GM21423 (cell line): ENCODE data around the gene ITPRIPL1.

Source experiments
- ATAC-seq: cut with Tn5 transposase; IDR thresholded peaks from one replicate; pipeline ENCODE4 v1.9.1; 2021; ENCODE audit warnings: mild to moderate bottlenecking, moderate library complexity; ENCODE audit not compliant: unreplicated experiment

ITPRIPL1 gene

GRCh38 chr2:96353606-96354101 lies 28.5 kb downstream of the ITPRIPL1 start:
- ATAC-seq, result no peak

GRCh38 chr2:96354492-96354891 lies 29.4 kb downstream of the ITPRIPL1 start:
- ATAC-seq, result no peak

- ATAC-seq, result no peak
Measured at GRCh38 chr2:96356889-96357288, 31.8 kb downstream of the ITPRIPL1 start.

- ATAC-seq, result no peak
Measured at GRCh38 chr2:96359310-96359709, 34.2 kb downstream of the ITPRIPL1 start.

- ATAC-seq, result no peak
Measured at GRCh38 chr2:96359866-96360265, 34.7 kb downstream of the ITPRIPL1 start.

- ATAC-seq, result no peak
Measured at GRCh38 chr2:96361751-96362150, 36.6 kb downstream of the ITPRIPL1 start.

- no peak for ATAC-seq
Measured at GRCh38 chr2:96369186-96369585, 44.1 kb downstream of the ITPRIPL1 start.

GRCh38 chr2:96374211-96374951 lies 49.3 kb downstream of the ITPRIPL1 start:
- ATAC-seq, result no peak
